AG04450 (cell line): ENCODE results near the gene CLDN12. TPM values are rescaled to one million over a fixed set of nuclear protein-coding genes. Genes with fewer than 3 reads are reported as not detected.

Experiments
- CTCF ChIA-PET: fragments of 300-600, 350-600 bp; formaldehyde crosslinking; extraction: SDS; loops from one replicate; lab custom pipeline; 2022; ENCODE audit warnings: antibody characterized with exemption, inconsistent platforms; lab: Charles Lee
- POLR2A ChIA-PET: fragments of 350-600 bp; formaldehyde crosslinking; extraction: SDS; loops from one replicate; lab custom pipeline; 2021; ENCODE audit warnings: antibody characterized with exemption, inconsistent platforms; lab: Yijun Ruan, JAX
- DNase-seq: peaks from one replicate; pipeline ENCODE4 v3.0.0-alpha.2; 2011; ENCODE audit warnings: low read depth, low spot score
- H3K27ac ChIP-seq: one replicate; pipeline ENCODE4 v1.5.1; 2012; ENCODE audit warnings: low read depth, low read length, control low read depth
- H3K27me3 ChIP-seq: one replicate; pipeline ENCODE4 v1.6.0; 2012; ENCODE audit warnings: low read length; ENCODE audit not compliant: control insufficient read depth, insufficient read depth
- H3K4me3 ChIP-seq: 2 replicates; pipeline ENCODE4 v1.5.1; 2011; ENCODE audit warnings: mild to moderate bottlenecking, low read depth, low read length, control low read depth
- H3K9me3 ChIP-seq: 2 replicates; pipeline ENCODE4 v1.5.1; 2012; ENCODE audit warnings: low read length; ENCODE audit not compliant: control insufficient read depth, insufficient read depth
- CTCF ChIP-seq: IDR thresholded peaks from 2 replicates; pipeline ENCODE4 v1.5.1; 2011; ENCODE audit warnings: low read depth, low read length, control low read depth, inconsistent platforms
- polyA plus RNA-seq: library from polyadenylated mRNA; depleted of rRNA; stranded (reverse); fragments of >200 nt; gene quantifications from 2 replicates; pipeline ENCODE4 v1.2.3, GENCODE V29; 2011

CLDN12 gene
- polyA plus RNA-seq, 1 experiment = 41.6 TPM

- POLR2A ChIA-PET = no interaction called here
- Histone ChIP-seq H3K27me3 (no peaks in the 10 kb centered on the region), H3K27ac (peak overlapping the region; percentile 97), H3K4me3 (peak overlapping the region; percentile 85), H3K9me3 (no peaks in the 10 kb centered on the region)
- TF ChIP-seq CTCF = no peak
- CTCF ChIA-PET = interaction anchor here (1.0 to 1.2 kb wide), 2 partner anchors 25 to 191 kb away, joined by 4 to 10 read pairs; partner anchors contain the start of gene STEAP2
- no peak for DNase-seq
Observed at GRCh38 chr7:90402785-90403173, 482 bp upstream of the CLDN12 start.

- no peak for DNase-seq
- H3K4me3 ChIP-seq = no peak overlapping the region; the same call in 1 of the 2 replicates
- CTCF ChIA-PET = no interaction called here
- POLR2A ChIA-PET = no interaction called here
- no peaks in the 10 kb centered on the region for H3K27me3 ChIP-seq
- no peak for TF ChIP-seq CTCF
- H3K9me3 ChIP-seq = no peaks in the 10 kb centered on the region
- H3K27ac ChIP-seq = no peak overlapping the region
Observed at GRCh38 chr7:90404777-90405176, 1.5 kb downstream of the CLDN12 start.

- POLR2A ChIA-PET = no interaction called here
- Histone ChIP-seq H3K27me3 (no peaks in the 10 kb centered on the region), H3K4me3 (no peak overlapping the region), H3K9me3 (no peaks in the 10 kb centered on the region), H3K27ac (no peak overlapping the region)
- DNase-seq = no peak
- CTCF ChIA-PET = no interaction called here
- no peak for TF ChIP-seq CTCF
Observed at GRCh38 chr7:90407484-90407821, 4.2 kb downstream of the CLDN12 start.

GRCh38 chr7:90408142-90408541 lies 4.9 kb downstream of the CLDN12 start:
- Histone ChIP-seq H3K27ac (no peak overlapping the region), H3K4me3 (no peak overlapping the region), H3K27me3 (no peaks in the 10 kb centered on the region), H3K9me3 (no peaks in the 10 kb centered on the region)
- no peak for DNase-seq
- TF ChIP-seq CTCF = no peak
- ChIA-PET CTCF (interaction anchor here (1.2 kb wide), 1 partner anchor 9 kb away, joined by 3 read pairs; no protein-coding TSS in a partner anchor), POLR2A (no interaction called here)

- DNase-seq = no peak
- ChIA-PET CTCF (interaction anchor here (1.6 kb wide), 1 partner anchor 64 kb away, joined by 4 read pairs; no protein-coding TSS in a partner anchor), POLR2A (interaction anchor here (0.6 kb wide), 1 partner anchor 189 kb away, joined by 5 read pairs; no protein-coding TSS in a partner anchor)
- TF ChIP-seq CTCF = no peak
- H3K27me3 ChIP-seq = no peaks in the 10 kb centered on the region
- H3K9me3 ChIP-seq = no peaks in the 10 kb centered on the region
- no peak overlapping the region for H3K4me3 ChIP-seq
- no peak overlapping the region for H3K27ac ChIP-seq
Observed at GRCh38 chr7:90409667-90410066, 6.4 kb downstream of the CLDN12 start.
